Measurements from ENCODE around the gene NDUFAB1.
A peak's percentile ranks its signal among the peaks of the same experiment; 100 is the strongest.
"Not testable (repeated sequence)": the region's sequence is repeated elsewhere in the genome, so short reads cannot be mapped to it uniquely, and the experiment has no call there.

Gene NDUFAB1

DNA sequence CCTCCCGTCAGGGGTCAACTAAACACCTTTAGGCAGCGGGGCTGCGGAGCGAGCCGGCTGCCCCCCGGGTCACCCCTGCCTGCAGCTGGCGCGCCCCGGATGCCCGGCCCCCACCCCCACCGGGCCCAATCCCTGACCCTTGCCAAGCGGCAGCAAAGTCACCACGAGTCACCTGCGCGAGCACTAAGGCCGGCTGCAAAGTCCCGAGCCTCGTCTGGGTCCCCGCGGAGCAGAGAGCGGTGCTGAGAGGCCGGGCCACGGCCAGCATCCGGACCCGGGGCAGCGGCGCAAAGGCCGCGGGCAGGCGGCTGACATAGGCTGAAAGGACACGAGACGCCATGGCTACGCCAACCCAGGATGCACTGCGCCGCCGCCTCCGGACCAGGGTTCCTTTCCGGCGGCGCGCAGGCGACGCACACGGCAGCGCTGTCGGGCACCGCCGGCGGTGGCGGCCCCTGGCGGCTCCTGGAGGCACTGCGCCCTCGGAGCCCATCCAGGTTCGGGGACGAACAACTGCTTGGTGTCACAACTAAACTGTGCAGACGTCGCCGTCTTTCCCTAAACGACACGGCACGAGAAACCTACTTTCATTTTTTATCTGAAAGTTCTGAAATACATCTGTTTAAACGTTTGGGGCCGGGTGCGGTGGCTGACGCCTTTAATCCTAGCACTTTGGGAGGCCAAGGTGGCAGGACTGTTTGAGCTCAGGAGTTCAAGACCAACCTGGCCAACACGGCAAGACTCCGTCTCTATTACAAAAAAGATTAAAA is at the start of gene NDUFAB1:
NDUFAB1 (minus strand) TSS at position 366 of the 770 bp plus-strand sequence; CDS start at position 340, 26 bp downstream.
- DNase-seq, result peak; percentile 51

DNA sequence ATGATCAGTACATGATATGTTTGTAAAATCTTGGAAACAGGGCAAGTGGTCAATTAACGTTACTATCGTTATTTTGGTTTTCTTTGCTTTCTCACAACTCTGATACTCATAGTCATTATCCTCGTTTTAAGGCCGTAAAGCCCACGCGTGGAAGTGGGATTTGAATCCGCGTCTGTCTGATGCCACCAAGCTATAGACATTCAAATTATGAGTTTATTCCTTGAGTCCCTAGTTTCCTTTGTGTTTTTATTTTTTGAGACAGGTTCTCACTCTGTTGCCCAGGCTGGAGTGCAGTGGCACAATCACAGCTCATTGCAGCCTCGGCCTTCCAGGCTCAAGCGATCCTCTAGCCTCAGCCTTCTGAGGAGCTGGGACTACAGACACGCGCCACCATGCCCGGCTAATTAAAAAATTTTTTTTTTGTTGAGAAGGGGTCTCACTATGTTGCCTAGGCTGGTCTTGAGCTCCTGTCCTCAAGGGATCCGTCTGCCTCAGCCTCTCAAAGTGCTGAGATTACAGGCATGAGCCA is 46.2 kb upstream of the NDUFAB1 start:
- no peak for DNase-seq

GRCh38 chr16:23640931-23641765 is 45.0 kb upstream of the NDUFAB1 start, which contains the start of the genes DCTN5 and PALB2:
Gene DCTN5 (plus strand): TSS chr16:23641466. CDS start chr16:23641543, 77 bp downstream.
Gene PALB2 (minus strand): TSS chr16:23641310. CDS start chr16:23641157, 153 bp downstream.
- DNase-seq, result peak; percentile 80

DNA sequence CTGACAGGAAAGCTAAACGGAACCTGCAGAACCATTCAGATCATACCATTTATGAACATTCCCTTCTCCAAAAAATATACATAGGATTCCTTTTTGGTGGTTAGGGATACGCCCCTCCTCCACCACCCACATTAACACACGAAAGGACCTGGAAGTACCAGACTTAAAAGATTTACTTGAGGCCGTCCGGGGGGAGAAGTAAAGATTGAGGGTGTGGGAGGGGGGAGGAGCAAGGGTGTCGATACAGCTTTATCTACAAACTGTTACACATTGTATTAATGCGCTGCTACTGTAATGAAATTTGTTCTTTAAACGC is 44.5 kb upstream of the NDUFAB1 start:
- no peak for DNase-seq

DNA sequence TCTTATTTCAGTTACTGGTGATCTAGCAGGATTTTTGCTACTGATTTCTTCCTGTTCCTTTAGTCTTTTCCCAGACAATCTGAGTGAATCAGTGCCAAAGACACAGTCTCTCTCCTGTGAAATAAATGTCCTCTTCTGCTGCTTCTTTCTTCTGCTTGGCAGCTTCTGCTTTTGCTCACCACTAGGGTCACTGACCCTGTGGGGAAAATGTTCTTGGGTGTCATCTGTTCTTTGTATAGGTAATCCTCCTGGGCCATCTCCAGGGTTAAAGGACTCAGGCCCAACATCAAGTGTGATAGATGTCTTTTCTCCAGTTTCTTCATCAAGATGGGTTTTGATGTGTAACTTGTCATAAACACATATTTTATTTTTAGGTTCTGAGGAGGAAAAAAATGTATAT is 39.8 kb upstream of the NDUFAB1 start:
- no peak for DNase-seq

- DNase-seq, result no peak
Measured at GRCh38 chr16:23634461-23635036, 38.4 kb upstream of the NDUFAB1 start.

- DNase-seq, result not testable (repeated sequence)
Measured at GRCh38 chr16:23631874-23632273, 35.8 kb upstream of the NDUFAB1 start.

DNA sequence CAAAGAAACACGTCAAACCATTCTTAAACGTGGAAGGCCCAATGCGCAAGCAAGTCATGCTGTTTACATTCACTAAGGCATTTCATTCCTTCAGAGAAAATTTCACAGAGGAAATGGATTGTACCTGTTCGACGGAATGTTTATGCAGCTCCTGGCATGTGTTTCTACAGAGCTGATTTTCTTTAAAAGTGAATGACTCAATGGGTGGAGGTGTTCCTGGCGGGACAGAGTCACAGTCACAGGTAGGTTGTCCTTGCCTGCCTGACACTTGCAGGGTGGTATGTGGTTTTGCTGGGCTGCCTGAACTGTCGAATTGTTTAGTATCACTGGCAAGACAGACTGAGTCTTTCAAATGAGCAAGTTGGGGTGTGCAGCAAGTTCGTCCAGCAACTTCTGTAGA is 33.4 kb upstream of the NDUFAB1 start:
- DNase-seq, result no peak

DNA sequence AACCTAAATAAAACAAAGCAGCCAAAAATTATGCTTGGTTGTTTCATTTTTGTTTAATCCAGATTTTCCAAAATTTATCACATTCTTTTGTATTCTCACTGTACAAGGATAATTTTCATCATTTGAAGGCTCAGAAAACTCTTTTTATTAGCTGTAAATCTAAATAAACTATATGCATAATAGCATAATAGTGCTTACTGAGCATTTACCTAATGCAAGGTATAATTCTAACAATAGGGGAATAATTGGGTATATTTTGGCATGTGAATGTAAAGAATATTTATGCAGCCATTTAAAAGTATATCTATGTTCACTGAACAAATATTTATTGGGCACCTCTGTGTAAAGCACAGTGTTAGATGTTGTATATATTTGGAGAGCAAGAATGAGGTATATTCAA is 28.0 kb upstream of the NDUFAB1 start:
- DNase-seq, result no peak

DNA sequence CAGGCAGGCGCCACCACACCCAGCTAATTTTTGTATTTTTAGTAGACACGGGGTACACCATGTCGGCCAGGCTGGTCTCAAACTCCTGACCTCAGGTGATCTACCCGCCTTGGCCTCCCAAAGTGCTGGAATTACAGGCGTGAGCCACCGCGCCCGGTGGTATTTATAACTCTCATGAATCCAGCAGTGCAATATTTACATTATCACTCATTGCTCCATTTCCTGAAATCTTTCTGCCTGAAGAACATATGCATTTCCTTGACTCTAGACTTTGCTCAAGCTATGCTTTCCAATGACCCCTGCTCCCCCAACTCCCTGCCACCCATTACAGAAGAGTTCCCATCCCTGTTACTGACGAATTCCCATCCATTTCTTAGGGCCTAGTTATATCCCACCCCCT is 19.7 kb upstream of the NDUFAB1 start:
- DNase-seq, result no peak

- DNase-seq, result no peak
Measured at GRCh38 chr16:23611936-23612335, 15.8 kb upstream of the NDUFAB1 start.

DNA sequence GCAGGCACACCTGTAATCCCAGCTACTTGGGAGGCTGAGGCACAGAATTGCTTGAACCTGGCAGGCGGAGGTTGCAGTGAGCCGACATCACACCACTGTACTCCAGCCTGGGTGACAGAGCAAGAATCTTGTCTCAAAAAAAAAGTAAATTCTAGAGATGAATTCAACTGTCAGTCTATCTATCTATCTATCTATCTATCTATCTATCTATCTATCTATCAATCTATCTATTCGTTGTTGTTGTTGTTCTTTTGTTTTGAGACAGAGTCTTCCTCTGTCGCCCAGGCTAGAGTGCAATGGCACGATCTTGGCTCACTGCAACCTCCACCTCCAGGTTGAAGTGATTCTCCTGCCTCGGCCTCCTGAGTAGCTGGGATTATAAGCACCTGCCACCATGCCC is 14.8 kb upstream of the NDUFAB1 start:
- not testable (repeated sequence) for DNase-seq

DNA sequence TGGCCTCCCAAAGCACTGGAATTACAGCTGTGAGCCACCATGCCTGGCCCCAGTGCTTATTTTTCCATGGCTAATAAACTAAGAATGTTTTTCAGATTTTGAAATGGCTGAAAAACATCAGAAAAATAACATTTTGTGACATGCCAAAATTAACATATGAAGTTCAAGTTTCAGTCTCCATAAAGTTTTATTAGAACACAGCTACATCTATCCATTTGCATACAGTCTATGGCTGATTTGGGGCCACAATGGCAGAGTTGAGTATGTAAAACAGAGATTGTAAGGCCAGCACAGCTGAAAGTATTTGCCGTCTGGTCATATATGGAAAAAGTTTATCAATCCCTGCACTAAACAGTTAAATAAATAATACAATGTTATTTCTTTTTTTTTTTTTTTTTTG is 13.8 kb upstream of the NDUFAB1 start:
- DNase-seq, result no peak

GRCh38 chr16:23608194-23608593 is 12.1 kb upstream of the NDUFAB1 start:
- DNase-seq, result no peak

DNA sequence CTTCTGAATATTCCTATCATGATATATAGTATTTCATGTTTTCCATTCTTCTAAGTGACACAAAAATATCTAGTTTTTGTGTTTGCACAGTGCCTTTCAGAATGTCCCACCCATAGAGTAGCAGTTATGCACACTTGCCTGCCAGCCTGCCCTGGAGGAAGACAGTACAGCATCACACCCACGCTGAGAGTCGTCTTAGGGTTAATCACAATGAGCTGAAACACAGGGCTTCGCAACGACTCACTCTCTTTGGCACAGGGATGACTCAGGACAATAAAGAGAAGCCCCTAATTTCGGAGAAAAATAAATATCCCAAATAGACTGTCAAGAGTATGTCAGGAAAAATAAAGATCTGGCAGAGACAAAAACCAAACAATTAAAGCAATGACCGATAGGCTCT is 11.6 kb upstream of the NDUFAB1 start:
- DNase-seq, result no peak

- no peak for DNase-seq
Measured at GRCh38 chr16:23597003-23597756, 1.1 kb upstream of the NDUFAB1 start.

GRCh38 chr16:23595246-23595950 is 718 bp downstream of the NDUFAB1 start:
- DNase-seq, result no peak

GRCh38 chr16:23594186-23594585 is 1.9 kb downstream of the NDUFAB1 start:
- DNase-seq, result no peak

DNA sequence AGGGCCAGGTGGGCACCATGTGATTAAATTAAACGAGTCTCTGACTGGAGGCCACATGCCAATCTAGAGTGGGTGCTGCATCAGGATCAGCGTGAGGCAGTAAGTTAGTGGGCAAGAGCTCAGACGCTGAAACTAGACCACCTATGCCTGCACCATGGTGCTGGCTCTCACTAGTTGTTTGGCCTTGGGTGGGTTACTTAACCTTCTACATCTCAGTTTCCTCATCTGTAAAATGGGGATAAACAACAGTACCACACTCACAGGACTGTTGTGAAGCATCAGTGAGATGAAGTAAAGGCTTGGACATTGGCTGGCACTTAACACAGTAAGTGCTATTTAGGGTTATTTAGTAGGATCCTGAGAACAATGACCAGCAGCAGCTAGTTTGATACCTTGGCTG is 5.9 kb downstream of the NDUFAB1 start:
- no peak for DNase-seq

- DNase-seq, result no peak
Measured at GRCh38 chr16:23587726-23588125, 8.4 kb downstream of the NDUFAB1 start.

- no peak for DNase-seq
Measured at GRCh38 chr16:23584186-23585076, 11.7 kb downstream of the NDUFAB1 start.
